ENCODE results near the gene OBSCN. TPM values are rescaled to one million over a fixed set of nuclear protein-coding genes. Genes with fewer than 3 reads are reported as not detected.
A peak's percentile ranks its signal among the peaks of the same experiment; 100 is the strongest.

OBSCN gene
- total and polyA plus RNA-seq, 5 experiments from 2014 or later: 0.56 to 102 (median 4.9) TPM

DNA sequence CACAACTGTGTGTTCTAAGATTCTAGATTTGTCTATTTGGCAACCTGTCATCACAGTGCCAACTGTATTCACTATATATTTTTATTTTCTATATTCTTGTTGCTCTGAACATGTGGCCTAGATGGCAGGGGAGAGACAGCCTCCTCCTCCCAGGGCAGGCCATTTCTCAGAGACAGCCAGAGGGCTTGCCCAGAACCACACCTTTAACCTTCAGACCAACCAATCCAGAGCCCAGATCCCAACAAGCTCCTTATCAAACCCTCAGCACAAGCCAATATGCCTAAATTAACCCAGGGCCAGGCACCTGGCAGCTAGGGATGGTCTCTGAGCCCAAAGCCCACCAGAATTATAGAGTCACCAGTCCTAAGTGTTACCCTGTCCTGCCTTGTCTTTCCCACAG lies 179.5 kb downstream of the OBSCN start:
- no peak overlapping the region for H3K27ac Mint-ChIP-seq
- peaks cover 0 to 1% (median 0%) of the 10 kb centered on the region in 3 donors for H3K36me3 Mint-ChIP-seq
- no peaks in the 10 kb centered on the region for H3K9me3 Mint-ChIP-seq
- POLR2A ChIA-PET: no interaction called here
- ATAC-seq (no peak), DNase-seq (peak in 1 of 10 donors; percentile 22)
- no peaks in the 10 kb centered on the region for H3K4me1 Mint-ChIP-seq
- no peak overlapping the region for H3K4me3 Mint-ChIP-seq
- peaks cover 4 to 12% (median 7%) of the 10 kb centered on the region in 5 donors for H3K27me3 Mint-ChIP-seq

DNA sequence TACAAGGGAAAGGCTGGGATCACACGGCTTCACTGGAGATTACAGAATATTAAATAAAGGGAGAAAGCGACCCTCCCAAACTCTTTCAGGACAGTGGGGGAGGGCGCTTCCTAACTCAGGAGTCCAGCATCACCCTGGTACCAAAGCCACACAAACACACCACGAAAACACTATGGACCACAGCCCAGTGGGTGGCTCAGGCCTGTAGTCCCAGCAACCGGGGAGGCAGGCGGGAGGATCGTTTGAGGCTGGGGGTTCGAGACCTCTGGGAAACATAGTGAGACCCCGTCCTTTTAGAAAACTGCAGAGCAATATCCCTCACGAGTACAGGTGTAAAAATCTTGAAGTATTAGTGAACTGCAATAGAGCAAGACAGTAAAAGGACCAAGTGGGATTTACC lies 182.8 kb downstream of the OBSCN start:
- POLR2A ChIA-PET: interaction anchor here (0.7 kb wide), 1 partner anchor 16 kb away, joined by 4 read pairs; no protein-coding TSS in a partner anchor
- H3K27ac Mint-ChIP-seq: peak overlapping the region in 3 of 10 donors; percentile 24 to 43 (median 29)
- peaks cover 0 to 27% (median 0%) of the 10 kb centered on the region in 3 donors for H3K36me3 Mint-ChIP-seq
- H3K27me3 Mint-ChIP-seq: peaks cover 0 to 1% (median 0%) of the 10 kb centered on the region in 5 donors
- no peaks in the 10 kb centered on the region for H3K9me3 Mint-ChIP-seq
- H3K4me3 Mint-ChIP-seq: no peak overlapping the region
- no peaks in the 10 kb centered on the region for H3K4me1 Mint-ChIP-seq
- ATAC-seq (no peak), DNase-seq (peak in 1 of 10 donors; percentile 30)

DNA sequence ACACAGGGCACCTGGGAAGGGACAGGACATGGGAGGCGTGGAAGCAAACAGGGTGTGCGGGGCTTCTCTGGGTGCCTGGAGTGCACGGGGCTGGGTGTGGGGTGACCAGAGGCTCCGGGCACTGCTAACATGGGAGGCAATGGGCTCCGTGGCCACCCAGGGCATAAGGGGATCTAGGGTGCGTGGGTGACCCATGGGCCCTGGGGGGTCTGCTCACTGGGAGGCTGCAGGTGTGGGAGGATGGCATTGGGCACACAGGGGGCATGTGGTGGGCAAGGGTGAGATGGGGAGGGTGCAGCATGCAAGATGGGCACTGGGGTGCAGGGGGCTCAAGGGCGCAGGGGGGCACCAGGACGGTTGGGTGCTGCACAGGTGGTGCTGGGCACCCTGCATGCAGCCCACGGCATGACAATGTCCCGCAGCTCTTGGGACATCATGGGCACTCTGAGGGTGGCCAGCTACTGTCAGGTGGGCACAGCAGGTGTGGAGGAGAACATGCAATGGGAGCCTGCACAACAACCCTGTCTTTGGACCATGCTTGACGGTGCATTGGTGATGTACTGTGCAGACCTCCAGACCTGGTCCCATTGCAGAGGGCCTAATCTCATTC lies 183.7 kb downstream of the OBSCN start:
- peaks cover 0 to 3% (median 0%) of the 10 kb centered on the region in 4 donors for H3K4me1 Mint-ChIP-seq
- H3K4me3 Mint-ChIP-seq: no peak overlapping the region
- POLR2A ChIA-PET: no interaction called here
- DNase-seq (peak in 1 of 10 donors; percentile 27), ATAC-seq (no peak)
- no peaks in the 10 kb centered on the region for H3K9me3 Mint-ChIP-seq
- no peaks in the 10 kb centered on the region for H3K27me3 Mint-ChIP-seq
- H3K27ac Mint-ChIP-seq: peak overlapping the region in 2 of 10 donors; percentile 43 to 67
- H3K36me3 Mint-ChIP-seq: peaks cover 0 to 36% (median 1%) of the 10 kb centered on the region in 3 donors

DNA sequence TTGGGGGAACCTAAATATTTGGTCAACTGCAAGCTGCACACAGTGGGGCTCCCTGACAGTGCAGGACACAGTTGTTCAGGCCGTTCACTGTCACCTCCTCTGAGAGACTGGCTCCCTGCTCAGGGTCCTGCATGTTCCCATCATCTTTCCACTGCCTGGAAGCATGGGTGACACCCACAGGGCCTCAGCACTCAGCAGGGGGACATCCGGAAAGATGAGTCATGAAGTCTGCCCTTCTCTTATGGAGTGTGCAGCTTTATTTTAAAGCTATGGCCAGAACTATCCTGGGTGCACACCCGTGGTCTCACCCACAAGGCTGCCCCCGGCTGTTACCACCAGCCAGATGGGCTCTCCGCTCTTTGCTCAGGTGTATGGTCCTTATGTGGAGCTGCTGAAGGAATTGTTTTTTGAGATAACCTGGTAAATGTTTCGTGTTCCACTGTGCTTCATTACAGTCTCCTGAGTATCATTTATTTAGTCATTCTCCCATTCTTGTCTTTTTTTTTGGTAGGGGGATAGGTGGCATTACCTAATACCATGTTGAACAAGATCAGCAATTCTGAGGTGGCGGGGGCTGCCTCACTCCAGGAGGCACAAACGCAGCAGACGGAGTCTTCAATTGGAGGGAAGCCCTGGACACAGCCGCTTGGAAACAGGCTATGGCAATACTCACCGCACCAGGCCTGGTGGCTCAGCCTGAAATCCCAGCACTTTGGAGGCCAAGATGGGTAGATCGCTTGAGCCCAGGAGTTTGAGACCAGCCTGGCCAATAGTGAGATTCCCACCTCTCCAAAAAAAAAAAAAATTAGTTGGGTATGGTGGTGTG lies 184.5 kb downstream of the OBSCN start:
- Mint-ChIP-seq H3K27me3 (no peaks in the 10 kb centered on the region), H3K9me3 (no peaks in the 10 kb centered on the region), H3K4me1 (peaks cover 0 to 4% (median 0%) of the 10 kb centered on the region in 4 donors), H3K4me3 (no peak overlapping the region), H3K36me3 (peaks cover 0 to 38% (median 1%) of the 10 kb centered on the region in 3 donors), H3K27ac (peak overlapping the region in 1 of 10 donors; percentile 23)
- peak in 1 of 10 donors; percentile 21 for DNase-seq
- ATAC-seq: no peak
- POLR2A ChIA-PET: no interaction called here

DNA sequence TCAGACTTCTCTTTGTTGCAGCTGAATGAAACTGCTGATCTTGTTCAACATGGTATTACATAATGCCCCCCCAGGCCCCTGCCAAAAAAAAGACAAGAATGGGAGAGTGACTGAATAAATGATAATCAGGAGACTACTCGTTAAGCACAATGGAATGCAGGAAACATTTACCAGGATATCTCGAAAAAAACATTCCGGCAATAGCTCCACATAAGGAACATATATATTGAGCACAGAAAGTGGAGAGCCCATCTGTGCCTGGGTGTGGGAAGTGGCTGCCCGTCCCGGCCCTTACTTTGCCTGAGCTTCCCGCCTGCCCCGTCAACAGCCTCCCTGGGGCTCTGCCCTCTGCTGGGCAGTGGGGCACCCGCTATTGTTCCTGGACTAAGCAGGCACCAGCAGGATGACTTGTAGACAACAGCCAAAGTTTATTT lies 185.4 kb downstream of the OBSCN start:
- DNase-seq (peak in 1 of 10 donors; percentile 50), ATAC-seq (no peak)
- H3K9me3 Mint-ChIP-seq: no peaks in the 10 kb centered on the region
- no peak overlapping the region for H3K4me3 Mint-ChIP-seq
- no peaks in the 10 kb centered on the region for H3K27me3 Mint-ChIP-seq
- peak overlapping the region in 4 of 10 donors; percentile 19 to 84 (median 74) for H3K27ac Mint-ChIP-seq
- H3K4me1 Mint-ChIP-seq: peaks cover 3 to 13% (median 8%) of the 10 kb centered on the region in 4 donors
- H3K36me3 Mint-ChIP-seq: peaks cover 0 to 47% (median 1%) of the 10 kb centered on the region in 3 donors
- POLR2A ChIA-PET: no interaction called here

DNA sequence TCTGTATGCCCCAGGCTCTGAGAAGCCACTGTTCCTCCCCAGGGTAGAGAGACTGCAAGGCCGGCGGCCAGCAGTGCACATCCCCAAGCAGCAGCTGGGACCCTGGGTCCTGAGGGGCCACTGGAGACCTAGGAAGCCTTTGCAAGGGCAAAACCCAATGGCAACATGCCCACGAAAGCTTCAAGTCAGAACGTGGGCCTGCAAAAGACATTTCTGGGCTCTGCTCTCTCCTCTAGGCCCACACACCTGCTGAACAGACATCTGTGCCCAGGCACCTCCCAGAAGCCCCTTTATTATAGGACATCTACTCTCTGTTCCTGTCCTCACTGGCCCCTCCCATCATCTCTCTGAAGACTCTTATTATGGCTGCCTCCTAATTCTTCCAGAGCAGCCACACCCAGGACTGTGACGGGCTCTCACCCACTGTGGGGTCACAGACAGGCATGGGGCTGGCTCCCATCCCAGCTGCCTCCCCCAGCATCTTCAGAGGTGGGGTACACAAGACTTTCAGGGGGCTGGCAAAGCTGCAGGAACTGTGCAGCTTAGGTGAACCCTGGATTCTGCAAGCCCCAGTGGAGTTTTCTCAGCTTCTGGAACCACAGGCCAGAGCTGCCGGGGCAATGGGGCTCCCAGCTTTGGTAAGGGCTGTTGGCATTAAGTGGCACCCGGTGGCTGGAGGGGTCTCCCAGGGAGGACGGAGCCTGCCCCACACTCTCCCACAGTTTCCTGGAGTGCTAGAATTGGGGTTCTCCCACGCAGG lies 186.1 kb downstream of the OBSCN start:
- H3K4me3 Mint-ChIP-seq: no peak overlapping the region

DNA sequence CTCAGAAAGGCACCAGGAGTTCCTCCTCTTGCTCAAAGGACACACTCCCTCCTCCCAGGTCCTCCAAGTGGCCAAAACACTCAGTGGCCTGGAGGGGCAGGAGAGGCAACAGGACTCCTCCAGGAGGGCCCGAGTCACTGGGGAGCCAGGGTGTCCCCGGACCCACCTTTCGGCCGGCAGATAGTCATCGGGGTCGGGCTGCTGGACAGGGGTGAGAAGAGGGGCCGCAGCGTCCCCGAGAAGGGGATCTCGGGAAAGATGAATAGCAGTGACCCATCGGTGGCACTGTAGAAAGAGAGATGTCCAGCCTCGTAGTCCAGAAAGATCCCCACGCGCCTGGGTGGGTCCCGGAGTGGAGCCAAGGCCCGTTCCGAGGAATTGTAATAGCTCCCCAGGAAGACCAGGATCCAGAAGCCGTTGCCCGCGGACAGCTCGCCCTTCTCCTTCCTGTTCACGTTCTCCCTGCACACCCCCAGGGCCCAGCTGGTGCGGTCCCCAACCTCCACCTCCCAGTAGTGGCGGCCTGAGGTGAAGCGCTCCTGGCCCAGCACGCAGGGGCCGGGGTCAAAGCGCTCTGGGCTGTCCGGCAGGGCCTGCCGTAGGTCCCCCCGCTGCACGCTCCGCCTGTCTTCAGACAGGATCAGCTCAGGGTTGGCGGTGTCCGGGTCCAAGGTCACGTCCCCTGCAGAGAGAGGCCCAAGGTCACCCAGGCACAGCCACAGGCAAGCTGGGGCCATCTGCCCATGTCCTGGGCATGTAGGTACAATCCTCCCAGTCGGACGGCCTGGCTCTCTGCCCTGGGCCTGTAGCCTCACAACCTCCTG lies 186.9 kb downstream of the OBSCN start:
- POLR2A ChIA-PET: interaction anchor here (0.6 kb wide), 1 partner anchor 12 kb away, joined by 4 read pairs; no protein-coding TSS in a partner anchor
- H3K36me3 Mint-ChIP-seq: peaks cover 0 to 53% (median 1%) of the 10 kb centered on the region in 3 donors
- DNase-seq (peak in 1 of 10 donors; percentile 50), ATAC-seq (no peak)
- H3K27me3 Mint-ChIP-seq: no peaks in the 10 kb centered on the region
- peak overlapping the region in 2 of 10 donors; percentile 11 to 84 for H3K27ac Mint-ChIP-seq
- H3K9me3 Mint-ChIP-seq: no peaks in the 10 kb centered on the region
- H3K4me3 Mint-ChIP-seq: no peak overlapping the region
- peaks cover 6 to 16% (median 12%) of the 10 kb centered on the region in 4 donors for H3K4me1 Mint-ChIP-seq

More for the DNA sequence above, 186.1 kb downstream of the OBSCN start:
- H3K36me3 Mint-ChIP-seq: peaks cover 0 to 50% (median 1%) of the 10 kb centered on the region in 3 donors
- DNase-seq (peak in 1 of 10 donors; percentile 31), ATAC-seq (no peak)
- no peaks in the 10 kb centered on the region for H3K9me3 Mint-ChIP-seq
- peak overlapping the region in 3 of 10 donors; percentile 40 to 84 (median 50) for H3K27ac Mint-ChIP-seq
- H3K27me3 Mint-ChIP-seq: no peaks in the 10 kb centered on the region
- H3K4me1 Mint-ChIP-seq: peaks cover 3 to 13% (median 8%) of the 10 kb centered on the region in 4 donors
- POLR2A ChIA-PET: no interaction called here

DNA sequence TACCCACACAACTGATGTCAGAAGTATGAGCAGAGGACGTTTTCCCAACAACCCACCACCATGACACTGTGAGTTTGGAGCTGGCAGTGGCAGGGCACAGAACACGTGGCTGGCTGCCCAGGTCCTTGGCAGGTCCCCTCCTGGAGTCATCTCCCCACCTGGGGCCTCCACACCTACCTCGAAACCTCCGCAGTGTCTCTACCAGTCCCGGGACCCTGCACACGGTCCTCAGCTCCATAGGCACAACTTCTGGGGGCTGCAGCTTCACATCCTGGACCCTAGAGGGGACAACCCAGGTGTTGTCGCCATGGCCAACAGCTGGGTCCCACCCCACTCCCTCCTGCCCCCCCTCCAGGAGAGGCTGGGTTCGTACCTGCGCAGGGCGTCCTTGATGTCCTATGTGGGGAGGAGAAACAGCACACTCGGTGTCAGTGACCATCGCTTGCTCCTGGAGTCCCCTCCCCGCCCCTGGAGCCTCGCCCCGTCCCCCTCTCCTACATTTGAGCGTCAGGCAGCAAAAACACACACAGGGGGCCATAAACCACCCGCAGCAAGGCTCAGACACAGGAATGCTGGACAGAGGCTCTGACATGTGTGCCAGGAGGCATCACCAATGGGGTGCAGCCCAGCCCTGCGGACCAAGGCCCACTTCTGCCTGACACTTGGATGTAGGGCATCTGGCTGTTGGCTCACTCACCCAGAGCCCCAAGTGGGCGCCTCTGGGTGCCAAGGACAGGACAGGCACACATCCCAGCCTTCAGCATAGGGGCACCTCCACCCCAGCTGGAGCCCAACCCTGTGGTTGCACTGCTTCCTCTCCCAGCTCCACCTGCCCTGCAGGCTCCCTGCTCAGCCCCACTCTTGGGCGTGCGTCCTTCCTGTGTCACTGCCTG lies 189.2 kb downstream of the OBSCN start:
- Mint-ChIP-seq H3K27me3 (no peaks in the 10 kb centered on the region), H3K27ac (peak overlapping the region in 5 of 10 donors; percentile 19 to 83 (median 69)), H3K36me3 (peaks cover 0 to 71% (median 1%) of the 10 kb centered on the region in 3 donors), H3K4me1 (peaks cover 12 to 35% (median 22%) of the 10 kb centered on the region in 4 donors), H3K4me3 (no peak overlapping the region), H3K9me3 (no peaks in the 10 kb centered on the region)
- ATAC-seq: no peak
- POLR2A ChIA-PET: no interaction called here
- DNase-seq: peak in 1 of 10 donors; percentile 32

DNA sequence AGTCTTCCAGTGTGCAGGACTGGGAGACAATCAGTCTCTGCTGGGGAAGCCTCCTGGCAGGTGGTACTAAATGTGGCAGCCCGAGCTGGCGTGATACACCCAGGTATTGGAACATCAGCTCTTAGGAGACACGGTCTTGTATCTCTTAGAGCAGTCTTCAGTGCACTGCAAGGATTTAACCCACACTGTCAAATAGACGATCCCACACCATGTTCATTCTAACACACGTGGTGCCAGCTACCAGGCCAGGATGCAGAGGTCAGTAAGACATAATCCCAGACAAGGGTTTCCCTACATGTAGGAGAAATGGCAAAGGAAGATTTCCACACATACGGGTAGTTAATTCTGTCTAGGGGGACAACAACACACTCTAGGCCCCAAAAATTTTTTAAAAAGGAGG lies 190.1 kb downstream of the OBSCN start:
- DNase-seq (no peak), ATAC-seq (no peak)
- Mint-ChIP-seq H3K27ac (peak overlapping the region in 5 of 10 donors; percentile 12 to 83 (median 60)), H3K36me3 (peaks cover 0 to 70% (median 1%) of the 10 kb centered on the region in 3 donors), H3K9me3 (no peaks in the 10 kb centered on the region), H3K27me3 (no peaks in the 10 kb centered on the region), H3K4me1 (peaks cover 18 to 45% (median 32%) of the 10 kb centered on the region in 4 donors), H3K4me3 (no peak overlapping the region)
- POLR2A ChIA-PET: no interaction called here

DNA sequence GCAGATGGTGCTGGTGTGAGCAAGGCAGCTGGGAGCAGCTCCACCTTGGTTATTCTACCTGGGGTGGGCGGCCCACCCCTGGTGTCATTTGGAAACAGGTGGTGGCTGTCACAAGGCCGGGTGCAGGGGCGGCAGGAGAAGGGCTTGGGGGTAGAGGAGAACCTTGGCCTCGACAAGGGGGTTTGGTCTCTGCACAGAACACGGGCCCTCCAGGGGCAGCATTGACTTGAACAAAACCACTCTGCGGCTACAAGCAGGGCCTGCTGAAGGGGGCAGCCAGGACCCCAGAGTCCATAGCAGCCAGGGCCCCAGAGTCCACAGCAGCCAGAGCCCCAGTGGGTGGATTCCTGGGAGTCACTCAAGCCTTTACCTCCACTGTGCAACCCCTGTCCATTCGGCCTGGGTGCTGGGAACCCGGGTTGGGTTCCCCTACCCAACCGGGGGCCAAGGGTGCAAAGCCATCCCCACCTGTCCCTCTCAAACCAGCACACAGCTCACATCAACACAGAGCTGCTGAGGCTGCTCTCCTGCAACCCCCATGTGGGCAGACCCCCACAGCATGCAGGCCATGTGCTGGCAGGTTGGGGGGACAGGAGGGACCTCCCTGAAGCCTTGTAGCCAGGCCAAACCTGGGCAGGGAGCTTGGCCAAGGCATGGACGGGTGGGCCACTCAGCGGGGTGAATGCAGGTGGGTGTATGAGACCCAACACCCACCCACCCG lies 191.1 kb downstream of the OBSCN start:
- no peak overlapping the region for H3K4me3 Mint-ChIP-seq
- POLR2A ChIA-PET: no interaction called here
- H3K36me3 Mint-ChIP-seq: peaks cover 0 to 69% (median 1%) of the 10 kb centered on the region in 3 donors
- no peak for DNase-seq
- peak overlapping the region in 1 of 10 donors; percentile 53 for H3K27ac Mint-ChIP-seq
- peaks cover 26 to 54% (median 41%) of the 10 kb centered on the region in 4 donors for H3K4me1 Mint-ChIP-seq
- ATAC-seq: no peak
- H3K9me3 Mint-ChIP-seq: no peaks in the 10 kb centered on the region
- no peaks in the 10 kb centered on the region for H3K27me3 Mint-ChIP-seq
